Inflammatory macrophage treated with lipopolysaccharide for 4 hours (primary cell): ENCODE results near the gene FUT1.
A peak's percentile ranks its signal among the peaks of the same experiment; 100 is the strongest.
"Not testable (repeated sequence)": the region's sequence is repeated elsewhere in the genome, so short reads cannot be mapped to it uniquely, and the experiment has no call there.

Experiments
- DNase-seq: peaks from one replicate; pipeline ENCODE4 v3.0.0-alpha.2; 2020

FUT1 gene

DNA sequence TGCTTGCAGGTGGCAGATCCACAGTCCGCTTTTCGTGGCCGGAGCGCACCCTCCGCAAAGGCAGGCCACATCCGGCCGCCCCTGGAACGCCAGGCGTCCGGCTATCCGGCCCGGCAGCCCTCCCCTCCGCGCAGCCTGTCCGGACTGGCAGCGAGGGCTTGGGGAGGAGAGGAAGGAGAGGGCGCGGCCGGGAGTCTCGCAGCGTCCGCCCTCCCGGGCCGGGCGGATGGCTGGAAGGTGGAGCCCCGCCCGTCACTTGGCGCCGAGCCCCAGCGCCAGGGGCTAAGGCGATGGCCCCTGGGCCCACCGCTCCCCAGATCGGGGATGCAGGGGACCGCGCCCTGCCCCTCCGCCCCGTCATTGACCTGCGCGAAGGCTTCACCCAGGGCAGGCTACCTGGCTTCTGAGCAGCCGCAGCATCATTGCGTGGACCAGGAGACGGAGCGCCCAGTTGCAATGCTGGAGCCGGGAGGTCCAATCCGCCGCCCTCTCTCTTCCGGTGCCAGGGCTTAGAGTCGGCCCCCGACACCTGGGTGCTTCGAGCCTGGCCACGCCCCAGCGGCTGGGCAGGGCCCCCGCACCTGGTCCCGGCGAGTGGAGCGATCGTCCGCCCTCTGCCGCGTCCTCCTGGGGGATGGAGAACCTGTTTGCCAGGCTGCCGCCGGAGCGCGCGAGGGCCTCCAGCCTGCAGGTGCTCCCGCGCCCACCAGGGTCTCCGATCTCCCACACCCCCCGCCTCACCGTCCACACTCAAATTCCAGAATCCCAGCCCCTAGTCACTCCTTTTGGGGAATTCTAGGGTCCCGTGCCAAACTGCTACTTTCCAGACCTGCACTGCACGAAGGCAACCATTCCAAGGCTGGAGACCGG is at the start of gene FUT1:
FUT1 (minus strand) TSS at position 146 of the 870 bp plus-strand sequence. CDS start 1,360 bp downstream, outside the sequence.
- DNase-seq = peak; percentile 12

DNA sequence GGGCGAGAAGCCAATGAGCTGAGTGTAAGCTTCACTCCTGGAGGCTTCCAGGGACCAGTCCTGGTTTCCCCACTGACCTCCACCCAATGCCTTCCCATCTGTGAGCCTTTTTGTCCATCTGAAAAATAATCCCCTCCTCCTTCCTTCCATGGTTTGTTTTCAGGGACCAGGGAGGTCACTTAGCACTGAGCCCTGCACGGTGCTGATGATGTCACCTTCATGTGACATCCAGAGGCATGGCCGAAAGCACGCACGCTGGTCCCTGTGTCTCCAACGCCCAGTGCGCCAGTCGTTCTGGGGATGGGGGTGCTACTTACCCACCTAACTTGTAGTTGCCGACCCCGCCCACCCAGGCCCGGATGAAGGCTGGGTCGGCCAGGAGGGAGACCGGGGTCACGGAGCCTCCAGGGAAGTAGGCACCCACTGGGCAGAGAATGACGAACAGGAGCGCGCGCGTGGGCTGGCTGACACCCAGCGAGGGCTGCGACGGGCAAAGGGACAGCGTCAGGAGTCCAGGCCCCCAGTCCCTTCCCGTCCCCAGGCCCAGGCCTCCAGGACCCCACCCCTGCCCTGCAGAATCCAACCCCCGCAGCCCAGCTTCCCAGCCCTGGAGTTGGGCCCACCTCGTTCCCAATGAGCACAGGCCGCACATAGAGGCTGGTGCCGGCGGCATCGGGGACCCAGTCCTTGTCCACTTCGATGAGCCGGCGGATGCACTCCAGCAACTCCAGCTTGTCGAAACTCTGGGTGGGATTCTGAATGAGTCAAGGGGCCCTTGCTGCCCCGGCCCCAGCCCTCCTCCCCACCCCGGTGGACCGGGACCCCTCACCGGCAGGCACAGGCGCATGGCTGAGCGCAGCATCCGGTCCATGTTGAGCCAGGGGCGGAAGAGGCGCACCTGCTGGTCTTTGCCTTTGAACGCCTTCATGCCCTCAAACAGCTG is 47.2 kb upstream of the FUT1 start:
- no peak for DNase-seq

DNA sequence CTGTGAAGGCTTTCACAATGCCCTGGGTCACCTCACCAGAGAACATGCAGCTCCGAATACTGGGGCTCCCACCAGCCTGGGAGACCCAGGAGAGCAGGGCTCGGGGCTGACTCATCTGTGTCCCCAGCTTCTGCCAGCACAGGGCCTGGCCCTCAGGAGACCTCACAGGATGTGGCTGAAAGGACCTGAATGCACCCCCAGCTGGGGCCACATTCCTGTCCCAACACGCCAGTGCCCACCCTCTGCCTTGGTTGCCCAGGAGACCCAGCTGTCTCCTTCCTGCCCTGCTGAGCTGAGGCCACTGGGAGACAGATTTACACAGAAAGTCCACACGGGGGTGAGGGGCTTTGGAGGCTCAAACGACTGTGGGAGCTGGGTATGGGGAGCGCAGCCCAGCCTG is 46.5 kb upstream of the FUT1 start:
- DNase-seq = no peak

DNA sequence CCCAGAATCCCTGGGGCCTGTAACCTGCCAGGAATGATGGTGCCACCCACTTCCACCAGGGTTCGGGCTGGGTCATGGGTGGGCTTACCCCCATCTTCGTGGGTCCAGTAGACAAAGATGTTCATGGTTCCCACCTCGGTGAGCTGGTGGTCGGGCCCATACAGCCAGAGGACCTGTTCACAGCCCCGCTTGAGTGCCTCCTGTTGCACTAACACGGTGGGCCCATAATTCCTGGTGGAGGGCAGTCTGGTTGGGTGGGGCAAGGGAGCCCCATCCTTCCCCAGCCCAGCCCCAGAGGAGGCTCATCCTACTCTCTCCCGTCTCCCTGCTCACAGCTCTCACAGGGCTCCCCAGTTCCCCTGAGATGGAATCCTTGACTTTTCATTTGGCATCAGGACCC is 44.7 kb upstream of the FUT1 start:
- DNase-seq = no peak

DNA sequence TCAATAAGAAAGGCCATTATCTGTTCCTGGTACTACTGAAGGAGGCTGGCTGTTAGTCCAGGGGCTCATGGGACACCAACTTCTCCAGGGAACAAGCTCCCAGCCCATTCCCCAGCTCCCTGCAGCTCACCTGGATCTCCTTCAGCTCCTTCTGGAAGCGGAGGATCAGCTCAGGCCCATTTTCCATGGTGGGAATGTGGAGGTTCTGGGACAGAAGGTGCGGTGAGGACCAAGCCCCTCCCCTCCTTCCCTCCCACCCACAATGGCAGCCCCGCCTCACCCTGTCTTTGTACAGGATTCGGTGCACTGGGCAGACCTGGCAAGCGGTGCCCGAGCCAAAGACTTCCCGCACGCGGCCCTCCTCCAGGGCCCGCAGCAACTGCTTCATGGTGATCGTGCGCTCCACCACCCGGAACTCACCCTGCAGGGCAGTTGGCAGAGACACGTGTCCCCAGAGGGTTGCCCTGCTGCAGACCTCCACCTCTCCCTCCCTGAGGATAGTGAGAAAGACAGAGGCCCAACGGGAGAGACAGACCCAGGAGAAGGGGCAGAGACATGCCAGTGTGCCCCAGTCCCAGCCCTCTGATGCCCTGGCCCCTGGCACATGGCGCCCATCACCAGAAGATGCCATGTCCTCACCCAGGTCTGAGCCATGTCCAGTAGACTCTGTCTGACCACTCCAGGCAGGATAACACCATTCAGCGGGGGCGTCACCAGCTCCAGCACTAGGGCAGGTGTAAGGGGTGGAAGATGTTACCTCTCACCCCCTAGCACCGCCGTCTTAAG is 44.0 kb upstream of the FUT1 start:
- DNase-seq = no peak

DNA sequence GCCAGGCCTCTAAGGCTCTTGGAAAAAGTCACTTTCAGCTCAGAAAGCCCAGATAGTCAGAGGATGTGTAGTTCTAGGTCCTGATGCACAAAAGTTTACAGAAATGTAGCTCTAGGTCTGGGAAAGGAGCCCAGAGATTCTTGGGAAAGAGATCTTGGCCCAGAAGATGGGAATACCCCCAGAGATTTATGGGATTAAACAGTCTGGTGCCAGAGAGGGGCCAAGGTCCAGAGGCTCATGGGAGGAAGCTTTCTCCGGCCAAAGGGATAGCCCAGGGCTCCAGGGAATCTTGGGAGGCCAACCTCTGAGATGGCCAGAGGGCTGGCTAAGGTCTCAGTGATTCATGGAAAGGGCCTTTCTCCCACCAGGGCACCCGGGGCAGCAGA is 43.2 kb upstream of the FUT1 start:
- DNase-seq = no peak

DNA sequence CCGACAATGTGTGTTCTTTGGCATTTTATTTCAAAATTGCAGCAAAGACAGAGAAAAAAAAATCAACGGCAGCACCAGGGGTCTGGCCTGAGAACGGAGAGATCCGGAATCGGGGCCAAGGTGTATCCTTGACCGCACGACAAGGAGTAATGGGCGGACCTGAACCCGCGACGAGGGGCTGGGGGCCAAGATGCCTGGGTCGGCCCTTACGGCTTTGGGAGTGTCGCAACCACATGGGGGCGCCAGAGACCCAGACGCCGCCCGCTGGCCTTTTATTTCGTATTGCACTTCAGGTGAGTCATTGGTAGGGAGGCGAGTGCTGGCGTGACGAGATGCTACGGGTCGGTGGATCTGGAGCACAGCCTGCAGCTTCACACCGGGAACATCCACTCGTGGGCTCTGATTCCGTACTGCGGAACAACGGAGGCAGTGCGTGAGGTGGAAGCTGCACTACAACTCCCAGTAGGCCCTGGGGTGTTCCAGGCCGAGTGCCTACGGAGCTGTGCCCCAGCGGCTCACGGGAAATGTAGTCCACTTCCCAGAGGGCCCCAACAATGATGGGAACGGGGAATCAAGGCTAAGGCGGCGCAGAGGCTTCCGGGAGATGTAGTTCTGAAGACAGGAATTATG is 42.7 kb upstream of the FUT1 start:
- DNase-seq = peak; percentile 91

DNA sequence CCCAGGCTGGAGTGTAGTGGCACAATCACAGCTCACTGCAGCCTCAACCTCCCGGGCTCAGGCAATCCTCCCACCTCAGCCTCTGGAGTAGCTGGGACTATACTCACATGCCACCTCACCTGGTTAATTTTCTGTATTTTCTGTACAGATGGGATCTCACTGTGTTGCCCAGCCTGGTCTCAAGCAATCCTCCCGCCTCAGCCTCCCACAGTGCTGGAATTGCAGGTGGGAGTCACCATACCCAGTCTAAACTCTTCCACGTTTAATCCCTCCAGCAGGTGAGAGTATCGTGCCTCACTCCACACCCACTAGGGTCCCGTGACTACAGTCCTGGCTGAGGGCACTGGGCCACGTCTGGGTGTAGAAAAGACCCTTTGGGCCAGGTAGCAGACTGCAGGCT is 41.9 kb upstream of the FUT1 start:
- DNase-seq = no peak

DNA sequence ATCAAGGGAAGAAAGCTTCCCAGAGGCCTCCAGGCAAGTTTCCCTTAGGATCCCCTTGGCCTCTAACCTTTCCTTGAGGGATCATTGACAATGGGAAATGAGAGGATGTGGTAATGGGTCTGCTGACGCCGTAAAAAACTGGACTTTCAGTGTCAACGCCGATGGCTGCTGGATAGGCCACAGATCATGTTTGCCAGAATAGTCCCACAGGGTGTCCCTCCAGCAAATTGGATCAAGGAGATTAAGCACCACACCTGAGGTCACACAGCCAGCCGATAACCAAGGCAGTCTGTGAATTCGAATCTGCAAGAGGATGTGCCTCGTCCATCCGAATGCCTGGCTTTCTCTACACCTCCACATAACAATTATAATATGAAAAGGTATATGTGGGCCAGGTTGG is 40.8 kb upstream of the FUT1 start:
- DNase-seq = no peak

DNA sequence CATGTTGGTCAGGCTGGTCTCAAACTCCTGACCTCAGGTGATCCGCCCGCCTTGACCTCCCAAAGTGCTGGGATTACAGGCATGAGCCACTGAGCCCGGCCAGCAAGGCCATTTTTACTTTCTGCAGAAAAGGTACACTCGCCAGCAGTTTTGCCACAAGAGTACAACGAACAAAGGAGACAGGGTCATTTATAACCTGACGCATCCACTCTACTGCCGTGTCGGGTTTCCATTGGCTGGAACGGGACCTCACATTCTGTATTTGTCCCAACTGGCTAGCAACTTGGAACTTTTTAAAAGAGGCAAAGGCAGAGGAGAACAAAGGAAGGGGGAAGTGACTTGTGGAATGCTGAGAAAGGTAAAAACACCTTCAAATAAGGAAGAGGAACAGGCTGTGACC is 34.9 kb upstream of the FUT1 start:
- DNase-seq = not testable (repeated sequence)

DNA sequence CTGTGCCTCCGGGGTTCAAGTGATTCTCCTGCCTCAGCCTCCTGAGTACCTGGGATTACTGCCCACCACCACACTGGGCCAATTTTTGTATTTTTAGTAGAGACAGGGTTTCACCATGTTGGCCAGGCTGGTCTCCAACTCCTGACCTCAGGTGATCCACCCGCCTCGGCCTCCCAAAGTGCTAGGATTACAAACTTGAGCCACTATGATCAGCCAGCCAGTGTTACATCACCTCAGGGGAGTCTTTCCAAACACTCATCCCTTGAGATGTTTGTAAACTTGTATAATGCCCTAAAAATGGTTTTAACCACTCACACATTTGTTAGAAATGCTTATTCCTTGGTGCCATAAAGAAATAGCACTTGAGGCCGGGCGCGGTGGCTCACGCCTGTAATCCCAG is 34.0 kb upstream of the FUT1 start:
- not testable (repeated sequence) for DNase-seq

DNA sequence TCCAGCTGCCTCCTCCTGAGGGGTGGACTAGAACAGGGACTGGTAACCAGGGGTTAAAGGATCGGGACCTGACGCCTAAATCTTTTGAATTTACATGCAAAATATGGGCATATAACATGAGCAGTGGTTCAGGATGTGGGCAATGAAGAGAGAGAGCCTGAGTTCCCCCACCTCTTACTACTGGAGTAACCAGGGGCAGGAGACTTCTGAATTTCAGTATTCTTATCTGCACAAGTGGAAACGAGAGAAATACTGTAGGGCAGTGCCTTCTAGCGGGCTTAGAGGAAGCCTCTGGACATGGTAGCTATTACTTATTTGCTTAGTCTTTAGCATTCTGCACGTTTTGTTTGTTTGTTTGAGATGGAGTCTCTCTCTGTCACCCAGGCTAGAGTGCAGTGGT is 32.1 kb upstream of the FUT1 start:
- DNase-seq = peak; percentile 13

DNA sequence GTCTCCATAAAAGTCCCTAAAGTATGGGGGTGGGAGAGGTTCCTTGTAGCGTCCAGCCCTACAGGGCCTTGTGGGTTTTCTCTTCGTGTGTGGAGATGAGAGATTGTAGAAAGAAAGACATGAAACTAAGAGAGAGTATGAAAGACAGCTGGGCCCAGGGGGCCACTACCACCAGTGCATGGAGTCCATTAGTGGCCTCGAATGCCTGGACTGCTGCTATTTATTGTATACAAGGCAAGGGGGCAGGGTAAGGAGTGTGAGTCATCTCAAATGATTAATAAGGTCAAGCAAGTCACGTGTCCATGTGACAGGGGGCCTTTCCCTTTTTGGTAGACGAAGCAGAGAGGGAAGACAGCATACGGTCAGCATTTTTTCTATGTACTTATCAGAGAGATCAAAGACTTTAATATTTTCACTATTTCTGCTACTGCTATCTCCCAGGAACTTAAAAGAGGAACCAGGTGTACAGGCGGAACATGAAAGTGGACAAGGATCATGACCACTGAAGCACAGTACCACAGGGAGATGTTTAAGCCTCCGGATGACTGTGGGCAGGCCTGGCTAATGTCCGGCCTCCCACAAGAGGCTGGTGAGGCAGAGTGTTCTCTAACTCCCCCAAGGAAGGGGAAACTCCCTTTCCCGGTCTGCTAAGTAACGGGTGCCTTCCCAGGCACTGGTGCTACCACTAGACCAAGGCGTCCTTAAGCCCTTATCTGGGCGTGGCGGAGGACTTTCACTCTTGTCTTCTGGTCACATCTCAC is 28.4 kb upstream of the FUT1 start:
- DNase-seq = peak; percentile 88

DNA sequence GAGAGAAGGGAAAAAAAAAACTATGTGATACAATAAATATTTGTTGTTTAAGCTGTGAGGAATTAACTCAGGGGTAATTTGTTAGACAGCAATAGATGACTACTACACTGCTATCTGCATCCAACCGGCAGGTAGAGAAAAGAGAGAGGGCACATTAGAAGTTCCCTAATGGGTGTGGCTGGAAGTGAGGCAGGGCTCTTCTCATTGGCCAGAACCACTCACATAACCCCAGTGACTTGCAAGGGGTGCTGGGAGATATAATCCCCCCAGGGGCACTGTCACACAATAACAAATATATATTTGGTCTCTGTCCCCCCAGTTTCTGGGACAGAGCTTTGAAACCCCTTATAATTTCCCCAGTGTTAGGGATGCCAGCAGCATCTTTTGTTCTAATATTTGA is 27.2 kb upstream of the FUT1 start:
- DNase-seq = no peak

DNA sequence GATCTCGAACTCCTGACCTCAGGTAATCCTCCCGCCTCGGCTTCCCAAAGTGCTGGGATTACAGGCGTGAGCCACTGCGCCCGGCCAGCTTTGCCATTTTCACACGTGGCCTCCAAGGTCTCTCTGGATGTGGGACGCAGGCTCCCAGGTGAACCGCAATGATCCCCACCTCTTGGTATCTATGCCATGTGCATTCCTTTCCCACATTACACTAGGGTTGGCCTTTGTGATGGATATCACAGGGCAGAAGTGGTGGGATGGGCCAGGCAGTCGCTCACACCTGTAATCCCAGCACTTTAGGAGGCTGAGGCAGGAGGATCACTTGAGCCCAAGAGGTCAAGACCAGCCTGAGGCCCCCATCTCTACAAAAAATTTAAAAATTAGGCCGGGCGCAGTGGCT is 25.3 kb upstream of the FUT1 start:
- no peak for DNase-seq

DNA sequence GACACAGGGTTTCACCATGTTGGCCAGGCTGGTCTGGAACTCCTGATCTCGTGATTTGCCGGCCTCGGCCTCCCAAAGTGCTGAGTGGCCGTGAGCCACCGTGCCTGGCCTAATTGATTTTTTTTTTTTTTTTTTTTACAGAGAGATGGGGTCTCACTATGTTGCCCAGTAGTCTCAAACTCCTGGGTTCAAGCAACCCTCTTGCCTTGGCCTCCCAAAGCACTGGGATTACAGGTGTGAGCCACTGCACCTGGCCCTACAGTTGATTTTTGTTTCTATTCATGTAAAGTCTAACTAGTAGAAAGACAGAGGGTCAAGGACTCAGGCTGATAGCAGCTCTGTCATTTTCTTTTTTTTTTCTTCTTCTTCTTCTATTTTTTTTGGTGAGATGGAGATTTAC is 24.7 kb upstream of the FUT1 start:
- DNase-seq = no peak

DNA sequence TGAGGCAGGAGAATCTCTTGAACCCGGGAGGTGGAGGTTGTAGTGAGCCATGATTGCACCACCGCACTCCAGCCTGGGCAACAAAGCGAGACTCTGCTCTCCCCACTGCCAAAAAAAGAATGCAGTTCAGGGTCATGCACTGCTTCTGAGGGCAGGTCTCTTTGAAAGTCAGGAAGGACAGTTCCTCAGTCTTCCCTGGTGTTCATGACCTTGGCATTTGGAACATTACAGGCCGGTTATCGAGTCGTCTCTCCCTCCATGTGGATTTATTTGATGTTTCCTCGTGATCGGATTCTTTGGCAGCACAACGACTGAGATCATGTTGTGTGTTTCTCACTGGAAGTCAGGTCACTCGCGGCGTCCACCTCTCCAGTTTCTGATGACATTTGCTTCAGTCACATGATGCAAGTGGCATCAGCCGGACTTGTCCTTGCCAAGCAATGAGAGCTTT is 20.1 kb upstream of the FUT1 start:
- DNase-seq = no peak

DNA sequence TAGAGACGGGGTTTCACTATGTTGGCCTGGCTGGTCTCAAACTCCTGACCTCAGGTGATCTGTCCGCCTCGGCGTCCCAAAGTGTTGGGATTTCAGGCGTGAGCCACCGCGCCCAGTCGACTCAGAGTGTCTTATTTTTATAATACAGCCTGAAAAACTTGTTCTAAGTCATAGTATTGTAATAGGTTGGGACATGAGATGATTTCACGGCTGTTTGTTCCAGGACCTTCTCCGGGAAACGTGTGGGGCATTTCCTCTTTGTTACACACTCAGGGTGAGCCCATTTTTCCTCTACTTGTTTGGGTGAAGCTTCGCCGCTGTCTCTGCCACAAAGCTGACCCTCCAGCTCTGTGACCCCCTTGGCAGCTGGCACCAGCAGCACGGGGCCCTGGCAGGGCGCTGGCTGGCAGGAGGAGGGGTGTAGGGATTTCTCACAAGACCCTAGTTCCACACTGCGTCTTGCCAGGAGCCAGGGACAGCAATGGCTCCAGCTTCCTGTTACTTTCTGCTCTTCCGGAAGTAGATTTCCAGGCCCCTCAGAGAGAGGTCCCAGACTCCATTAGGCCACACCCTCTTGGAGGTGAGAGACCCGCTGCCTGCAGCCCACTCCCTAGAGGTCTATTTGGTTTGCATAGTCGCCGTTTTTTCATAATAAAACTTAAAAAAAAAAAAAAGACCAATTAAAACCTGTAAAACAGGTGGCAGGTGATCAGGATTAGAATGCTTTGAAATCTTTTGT is 18.5 kb upstream of the FUT1 start:
- DNase-seq = no peak

DNA sequence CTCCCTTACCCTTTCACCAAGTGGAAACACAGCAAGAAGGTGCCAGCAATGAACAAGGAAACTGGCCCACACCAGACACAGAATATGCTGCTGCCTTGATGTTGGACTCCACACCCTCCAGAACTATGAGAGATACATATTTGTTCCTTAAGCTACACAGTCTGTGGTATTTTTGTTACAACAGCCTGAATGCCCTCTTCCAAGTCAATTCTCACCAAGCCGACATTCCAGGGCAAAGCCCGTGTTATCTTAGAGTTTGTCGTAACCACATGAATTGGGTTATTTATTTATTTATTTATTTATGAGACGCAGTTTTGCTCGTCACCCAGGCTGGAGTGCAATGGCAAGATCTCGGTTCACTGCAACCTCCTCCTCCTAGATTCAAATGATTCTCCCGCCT is 17.8 kb upstream of the FUT1 start:
- DNase-seq = no peak

DNA sequence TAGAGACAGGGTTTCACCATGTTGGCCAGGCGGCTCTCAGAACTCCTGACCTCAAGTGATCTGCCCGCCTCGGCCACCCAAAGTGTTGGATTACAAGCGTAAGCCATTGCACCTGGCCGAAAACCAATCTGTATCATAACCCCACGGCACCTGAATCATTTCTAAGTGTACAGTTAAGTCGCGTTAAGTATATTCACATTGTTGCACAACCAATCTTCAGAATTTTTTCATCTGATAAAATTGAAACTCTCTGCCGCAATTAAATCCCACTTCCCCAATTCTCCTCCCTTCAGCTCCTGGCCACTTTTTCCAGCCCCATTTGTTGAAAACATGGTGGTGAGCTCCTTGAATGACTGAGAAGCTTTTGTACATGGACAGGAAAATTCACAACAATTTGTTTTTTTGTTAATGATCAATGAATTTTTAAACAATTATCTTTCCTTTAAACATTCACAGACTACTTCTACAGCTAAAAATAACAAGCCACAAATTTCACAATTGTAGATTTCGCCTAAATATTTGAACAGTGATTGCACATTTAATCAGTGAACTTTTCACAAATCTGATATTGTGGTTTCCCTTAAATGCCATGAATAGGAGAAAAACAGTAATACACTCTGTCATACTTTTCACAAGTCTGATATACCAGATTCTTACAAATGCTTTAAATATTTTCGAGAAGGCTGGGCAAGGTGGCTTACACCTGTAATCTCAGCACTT is 16.7 kb upstream of the FUT1 start:
- peak; percentile 72 for DNase-seq
